Loucy (cell line): Measurements from ENCODE around the gene IDH3G.

Experiments used
- H2AFZ ChIP-seq: fragments of 200-600 bp; sonication (generic); 2 replicates; pipeline ENCODE4 v1.6.0; 2016; ENCODE audit warnings: antibody characterized with exemption, mild to moderate bottlenecking, low read length, moderate library complexity
- H3F3A ChIP-seq: fragments of 200-600 bp; 2 replicates; pipeline ENCODE4 v1.6.0; 2016; ENCODE audit warnings: antibody characterized with exemption, low read depth, mild to moderate bottlenecking
- H3K27me3 ChIP-seq: fragments of 200-600 bp; sonication (generic); 2 replicates; pipeline ENCODE4 v1.6.1; 2014; ENCODE audit warnings: low read length, mild to moderate bottlenecking; ENCODE audit not compliant: insufficient read depth, poor library complexity, severe bottlenecking
- H3K36me3 ChIP-seq: fragments of 200-600 bp; sonication (generic); 2 replicates; pipeline ENCODE4 v1.6.1; 2016; ENCODE audit warnings: low read length; ENCODE audit not compliant: insufficient read depth
- H3K4me1 ChIP-seq: fragments of 200-600 bp; sonication (generic); 2 replicates; pipeline ENCODE4 v1.5.1; 2014; ENCODE audit warnings: low read length, mild to moderate bottlenecking; ENCODE audit not compliant: insufficient read depth, poor library complexity, severe bottlenecking
- H3K4me2 ChIP-seq: fragments of 200-600 bp; sonication (generic); 2 replicates; pipeline ENCODE4 v1.6.0; 2014; ENCODE audit warnings: antibody characterized with exemption, low read length, low read depth, mild to moderate bottlenecking; ENCODE audit not compliant: poor library complexity, severe bottlenecking
- H3K4me3 ChIP-seq: fragments of 200-600 bp; sonication (generic); 2 replicates; pipeline ENCODE4 v1.5.1; 2014; ENCODE audit warnings: low read length, mild to moderate bottlenecking, mixed read lengths; ENCODE audit not compliant: poor library complexity, severe bottlenecking
- H3K79me2 ChIP-seq: fragments of 200-600 bp; sonication (generic); 2 replicates; pipeline ENCODE4 v1.6.1; 2014; ENCODE audit warnings: low read length; ENCODE audit not compliant: insufficient read depth
- H3K9ac ChIP-seq: fragments of 200-600 bp; sonication (generic); 2 replicates; pipeline ENCODE4 v1.6.0; 2014; ENCODE audit warnings: mild to moderate bottlenecking, low read depth, low read length, moderate library complexity; ENCODE audit not compliant: poor library complexity, severe bottlenecking
- H3K9me2 ChIP-seq: fragments of 200-600 bp; sonication (generic); replicated peaks from 2 replicates; pipeline ENCODE4 v1.6.1; 2016; ENCODE audit warnings: low read depth, low read length, mixed read lengths
- H3K9me3 ChIP-seq: fragments of 200-600 bp; sonication (generic); 2 replicates; pipeline ENCODE4 v1.6.1; 2014; ENCODE audit warnings: mild to moderate bottlenecking, antibody characterized with exemption, low read length, low read depth; ENCODE audit not compliant: insufficient read depth
- H4K20me1 ChIP-seq: fragments of 200-600 bp; sonication (generic); 2 replicates; pipeline ENCODE4 v1.6.0; 2014; ENCODE audit warnings: antibody characterized with exemption, low read length, mild to moderate bottlenecking; ENCODE audit not compliant: insufficient read depth, poor library complexity, severe bottlenecking
- EZH2phosphoT487 ChIP-seq: fragments of 200-600 bp; IDR thresholded peaks from 2 replicates; pipeline ENCODE4 v1.6.1; 2018; ENCODE audit warnings: antibody characterized with exemption, mild to moderate bottlenecking, moderate library complexity, borderline replicate concordance
- TF ChIP-seq, protein P1 (sequence below): fragments of 200-600 bp; sonication (generic); conservative IDR thresholded peaks from 2 replicates; pipeline ENCODE4 v1.5.1; 2014; ENCODE audit warnings: mild to moderate bottlenecking, antibody characterized with exemption, low read length

IDH3G gene

GRCh38 chrX:153800746-153801145 lies 6.6 kb upstream of the IDH3G start:
- no peaks in the 10 kb centered on the region for H3F3A ChIP-seq
- TF ChIP-seq EZH2phosphoT487: no peak
- TF ChIP-seq, protein P1, sequence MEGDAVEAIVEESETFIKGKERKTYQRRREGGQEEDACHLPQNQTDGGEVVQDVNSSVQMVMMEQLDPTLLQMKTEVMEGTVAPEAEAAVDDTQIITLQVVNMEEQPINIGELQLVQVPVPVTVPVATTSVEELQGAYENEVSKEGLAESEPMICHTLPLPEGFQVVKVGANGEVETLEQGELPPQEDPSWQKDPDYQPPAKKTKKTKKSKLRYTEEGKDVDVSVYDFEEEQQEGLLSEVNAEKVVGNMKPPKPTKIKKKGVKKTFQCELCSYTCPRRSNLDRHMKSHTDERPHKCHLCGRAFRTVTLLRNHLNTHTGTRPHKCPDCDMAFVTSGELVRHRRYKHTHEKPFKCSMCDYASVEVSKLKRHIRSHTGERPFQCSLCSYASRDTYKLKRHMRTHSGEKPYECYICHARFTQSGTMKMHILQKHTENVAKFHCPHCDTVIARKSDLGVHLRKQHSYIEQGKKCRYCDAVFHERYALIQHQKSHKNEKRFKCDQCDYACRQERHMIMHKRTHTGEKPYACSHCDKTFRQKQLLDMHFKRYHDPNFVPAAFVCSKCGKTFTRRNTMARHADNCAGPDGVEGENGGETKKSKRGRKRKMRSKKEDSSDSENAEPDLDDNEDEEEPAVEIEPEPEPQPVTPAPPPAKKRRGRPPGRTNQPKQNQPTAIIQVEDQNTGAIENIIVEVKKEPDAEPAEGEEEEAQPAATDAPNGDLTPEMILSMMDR: no peak
- H2AFZ ChIP-seq: no peak overlapping the region
- no peak overlapping the region for H3K4me2 ChIP-seq
- H3K27me3 ChIP-seq: no peaks in the 10 kb centered on the region
- H3K4me1 ChIP-seq: peaks cover 6% of the 10 kb centered on the region
- no peak overlapping the region for H3K4me3 ChIP-seq
- no peak overlapping the region for H3K9ac ChIP-seq
- H3K36me3 ChIP-seq: no peaks in the 10 kb centered on the region
- H3K9me3 ChIP-seq: no peaks in the 10 kb centered on the region
- H3K79me2 ChIP-seq: peaks cover 20% of the 10 kb centered on the region
- no peaks in the 10 kb centered on the region for H3K9me2 ChIP-seq
- H4K20me1 ChIP-seq: peaks cover 12% of the 10 kb centered on the region

GRCh38 chrX:153800177-153800722 lies 6.1 kb upstream of the IDH3G start:
- H2AFZ ChIP-seq: no peak overlapping the region
- H3K4me2 ChIP-seq: no peak overlapping the region
- H3K27me3 ChIP-seq: no peaks in the 10 kb centered on the region
- H3K79me2 ChIP-seq: peaks cover 25% of the 10 kb centered on the region
- H3K9me3 ChIP-seq: no peaks in the 10 kb centered on the region
- peaks cover 10% of the 10 kb centered on the region for H3K4me1 ChIP-seq
- no peak overlapping the region for H3K9ac ChIP-seq
- no peaks in the 10 kb centered on the region for H3K9me2 ChIP-seq
- H3K36me3 ChIP-seq: no peaks in the 10 kb centered on the region
- TF ChIP-seq, protein P1: no peak
- no peak for TF ChIP-seq EZH2phosphoT487
- no peak overlapping the region for H3K4me3 ChIP-seq
- H3F3A ChIP-seq: no peaks in the 10 kb centered on the region
- peaks cover 12% of the 10 kb centered on the region for H4K20me1 ChIP-seq

- no peaks in the 10 kb centered on the region for H3K36me3 ChIP-seq
- no peak for TF ChIP-seq EZH2phosphoT487
- TF ChIP-seq, protein P1: no peak
- no peaks in the 10 kb centered on the region for H3K9me2 ChIP-seq
- no peaks in the 10 kb centered on the region for H3K9me3 ChIP-seq
- H3K4me1 ChIP-seq: peaks cover 10% of the 10 kb centered on the region
- H4K20me1 ChIP-seq: peaks cover 15% of the 10 kb centered on the region
- H3K9ac ChIP-seq: no peak overlapping the region
- no peaks in the 10 kb centered on the region for H3F3A ChIP-seq
- H3K4me3 ChIP-seq: no peak overlapping the region
- no peaks in the 10 kb centered on the region for H3K27me3 ChIP-seq
- H2AFZ ChIP-seq: no peak overlapping the region
- H3K4me2 ChIP-seq: no peak overlapping the region
- H3K79me2 ChIP-seq: peaks cover 33% of the 10 kb centered on the region
Measured at GRCh38 chrX:153799326-153799725, 5.2 kb upstream of the IDH3G start.
